Neural crest cell (in vitro differentiated cells): ENCODE measurements around the gene GCK. TPM values are rescaled to one million over a fixed set of nuclear protein-coding genes. Genes with fewer than 3 reads are reported as not detected.

Experiments used
- DNase-seq: peaks from one replicate; pipeline ENCODE4 v3.0.0; 2021; ENCODE audit warnings: low read depth, mixed read lengths, low spot score
- H3K27ac Mint-ChIP-seq: one replicate; pipeline ENCODE4 v1.8.0; 2021; ENCODE audit warnings: mild to moderate bottlenecking, mixed read lengths; ENCODE audit not compliant: unreplicated experiment
- H3K27me3 Mint-ChIP-seq: 2 replicates; pipeline ENCODE4 v1.8.0; 2021; ENCODE audit warnings: low read depth, mild to moderate bottlenecking, mixed read lengths
- H3K36me3 Mint-ChIP-seq: 2 replicates; pipeline ENCODE4 v1.8.0; 2021; ENCODE audit warnings: low read depth, mild to moderate bottlenecking, mixed read lengths
- H3K4me1 Mint-ChIP-seq: 2 replicates; pipeline ENCODE4 v1.8.0; 2021; ENCODE audit warnings: mixed read lengths
- H3K4me3 Mint-ChIP-seq: one replicate; pipeline ENCODE4 v1.8.0; 2021; ENCODE audit warnings: mild to moderate bottlenecking, mixed read lengths
- H3K9me3 Mint-ChIP-seq: 2 replicates; pipeline ENCODE4 v1.8.0; 2021; ENCODE audit warnings: mixed read lengths
- CTCF ChIP-seq: fragments of 200-600 bp; sonication (generic); conservative IDR thresholded peaks from 2 replicates; pipeline ENCODE4 v1.5.0; 2021; ENCODE audit warnings: antibody characterized with exemption, mild to moderate bottlenecking
- total RNA-seq: library from RNA; stranded (reverse); gene quantifications from 2 replicates; pipeline ENCODE4 v1.2.1, GENCODE V29; 2021

Gene GCK
- total RNA-seq, 1 donor from 2014 or later = 0.42 TPM

- no peaks in the 10 kb centered on the region for H3K4me1 Mint-ChIP-seq
- H3K36me3 Mint-ChIP-seq = no peaks in the 10 kb centered on the region
- no peak for TF ChIP-seq CTCF
- H3K4me3 Mint-ChIP-seq = no peak overlapping the region
- H3K27ac Mint-ChIP-seq = no peak overlapping the region
- H3K27me3 Mint-ChIP-seq = peaks cover 15% of the 10 kb centered on the region
- DNase-seq = no peak
- H3K9me3 Mint-ChIP-seq = peaks cover 3% of the 10 kb centered on the region
Measured at GRCh38 chr7:44162785-44163395, 26.3 kb downstream of the GCK start.

GRCh38 chr7:44162179-44162578, 27.1 kb downstream of the GCK start:
- Mint-ChIP-seq H3K27ac (no peak overlapping the region), H3K9me3 (peaks cover 3% of the 10 kb centered on the region), H3K27me3 (peaks cover 9% of the 10 kb centered on the region), H3K4me3 (no peak overlapping the region), H3K36me3 (no peaks in the 10 kb centered on the region), H3K4me1 (no peaks in the 10 kb centered on the region)
- DNase-seq = no peak
- no peak for TF ChIP-seq CTCF

GRCh38 chr7:44161371-44161770, 27.9 kb downstream of the GCK start:
- Mint-ChIP-seq H3K9me3 (peaks cover 3% of the 10 kb centered on the region), H3K4me3 (no peak overlapping the region), H3K27me3 (peaks cover 6% of the 10 kb centered on the region), H3K4me1 (no peaks in the 10 kb centered on the region), H3K27ac (no peak overlapping the region), H3K36me3 (no peaks in the 10 kb centered on the region)
- TF ChIP-seq CTCF = no peak
- DNase-seq = no peak

- Mint-ChIP-seq H3K4me1 (no peaks in the 10 kb centered on the region), H3K27ac (no peak overlapping the region), H3K27me3 (peaks cover 4% of the 10 kb centered on the region), H3K9me3 (peaks cover 3% of the 10 kb centered on the region), H3K36me3 (no peaks in the 10 kb centered on the region), H3K4me3 (no peak overlapping the region)
- no peak for TF ChIP-seq CTCF
- no peak for DNase-seq
Measured at GRCh38 chr7:44159824-44160630, 29.2 kb downstream of the GCK start.

- H3K4me3 Mint-ChIP-seq = no peak overlapping the region
- no peaks in the 10 kb centered on the region for H3K4me1 Mint-ChIP-seq
- H3K9me3 Mint-ChIP-seq = peaks cover 3% of the 10 kb centered on the region
- H3K36me3 Mint-ChIP-seq = no peaks in the 10 kb centered on the region
- no peaks in the 10 kb centered on the region for H3K27me3 Mint-ChIP-seq
- H3K27ac Mint-ChIP-seq = no peak overlapping the region
- DNase-seq = no peak
- no peak for TF ChIP-seq CTCF
Measured at GRCh38 chr7:44158873-44159631, 30.2 kb downstream of the GCK start.
